ENCODE data around the gene AMFR.

AMFR gene

GRCh38 chr16:56425439-56425832, at the start of gene AMFR:
Gene AMFR, minus strand, starts transcription at chr16:56425545. Its CDS starts 218 bp downstream, at chr16:56425327.
- peak; percentile 50 for DNase-seq

GRCh38 chr16:56470666-56471065, 45.3 kb upstream of the AMFR start:
- no peak for DNase-seq

GRCh38 chr16:56470232-56470631, 44.9 kb upstream of the AMFR start:
- no peak for DNase-seq

GRCh38 chr16:56469748-56470147, 44.4 kb upstream of the AMFR start:
- DNase-seq: no peak

- no peak for DNase-seq
Measured at GRCh38 chr16:56468800-56469199, 43.5 kb upstream of the AMFR start.

- no peak for DNase-seq
Measured at GRCh38 chr16:56466344-56466743, 41.0 kb upstream of the AMFR start.

GRCh38 chr16:56463153-56463552, 37.8 kb upstream of the AMFR start:
- DNase-seq: no peak

GRCh38 chr16:56462064-56462796, 36.9 kb upstream of the AMFR start:
- no peak for DNase-seq

- DNase-seq: no peak
Measured at GRCh38 chr16:56460101-56460500, 34.8 kb upstream of the AMFR start.

- DNase-seq: no peak
Measured at GRCh38 chr16:56457927-56458470, 32.7 kb upstream of the AMFR start.

- no peak for DNase-seq
Measured at GRCh38 chr16:56451753-56452689, 26.7 kb upstream of the AMFR start.

- DNase-seq: peak; percentile 84
Measured at GRCh38 chr16:56450986-56451752, 25.8 kb upstream of the AMFR start, which contains the start of the genes NUDT21 and OGFOD1. Gene NUDT21, minus strand, starts transcription at chr16:56451332. Its CDS starts 130 bp downstream, at chr16:56451202. Gene OGFOD1, plus strand, starts transcription at chr16:56451554. Its CDS starts 59 bp downstream, at chr16:56451613.

GRCh38 chr16:56450275-56450985, 25.1 kb upstream of the AMFR start:
- no peak for DNase-seq

- no peak for DNase-seq
Measured at GRCh38 chr16:56448005-56448404, 22.7 kb upstream of the AMFR start.

GRCh38 chr16:56447286-56447685, 21.9 kb upstream of the AMFR start:
- DNase-seq: no peak

GRCh38 chr16:56438038-56438437, 12.7 kb upstream of the AMFR start:
- DNase-seq: no peak

- no peak for DNase-seq
Measured at GRCh38 chr16:56436258-56436657, 10.9 kb upstream of the AMFR start.

- DNase-seq: no peak
Measured at GRCh38 chr16:56428091-56428490, 2.7 kb upstream of the AMFR start.

- no peak for DNase-seq
Measured at GRCh38 chr16:56426585-56426984, 1.2 kb upstream of the AMFR start.

- no peak for DNase-seq
Measured at GRCh38 chr16:56424791-56425438, 430 bp downstream of the AMFR start.

GRCh38 chr16:56424404-56424764, 961 bp downstream of the AMFR start:
- DNase-seq: no peak

Data from NCI-H510A (cell line).